ENCODE results near the gene NTNG1.

The NTNG1 gene

DNA sequence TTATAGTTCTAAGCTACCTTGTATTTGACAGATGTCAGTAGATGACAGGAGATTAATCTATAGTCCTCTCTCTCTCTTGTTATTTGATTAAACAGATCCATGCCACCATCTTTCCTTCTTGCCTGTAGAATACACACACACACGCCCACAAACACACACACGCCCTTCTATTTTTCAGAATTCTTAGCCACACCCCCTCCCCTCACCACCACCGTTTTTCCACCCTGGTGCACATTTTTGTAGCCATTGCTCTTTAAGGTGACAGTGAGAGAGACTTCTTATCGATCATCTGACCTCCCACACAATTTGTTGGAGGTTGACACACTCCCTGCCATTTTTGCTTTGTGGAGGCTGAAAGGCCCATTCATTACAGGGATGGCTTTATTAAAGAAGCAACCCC is 123.2 kb downstream of the NTNG1 start:
- no peak for DNase-seq

- DNase-seq, result no peak
These were observed 123.7 kb downstream of the NTNG1 start for GRCh38 chr1:107264561-107264960.

DNA sequence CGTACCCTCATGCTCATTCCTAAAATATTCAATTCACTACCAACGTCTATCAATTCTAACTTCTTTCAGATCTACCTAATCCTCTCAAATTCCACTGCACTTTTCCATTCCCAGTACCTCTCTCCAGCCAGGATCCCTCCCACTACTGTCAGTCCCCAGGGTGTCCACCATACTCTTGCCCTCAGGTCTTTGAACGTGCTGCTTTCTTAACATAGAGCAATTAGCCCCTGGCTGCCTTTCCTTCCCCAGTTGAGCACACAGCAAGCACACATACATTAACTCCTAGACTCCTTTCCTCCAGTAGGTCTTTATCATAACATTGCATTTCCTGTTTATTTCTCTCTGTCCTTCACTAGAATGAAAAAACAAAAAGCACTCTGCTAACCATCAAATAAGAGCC is 126.7 kb downstream of the NTNG1 start:
- no peak for DNase-seq

- DNase-seq, result no peak
These were observed 131.5 kb downstream of the NTNG1 start for GRCh38 chr1:107272321-107272720.

GRCh38 chr1:107273515-107273914 is 132.7 kb downstream of the NTNG1 start:
- no peak for DNase-seq

DNA sequence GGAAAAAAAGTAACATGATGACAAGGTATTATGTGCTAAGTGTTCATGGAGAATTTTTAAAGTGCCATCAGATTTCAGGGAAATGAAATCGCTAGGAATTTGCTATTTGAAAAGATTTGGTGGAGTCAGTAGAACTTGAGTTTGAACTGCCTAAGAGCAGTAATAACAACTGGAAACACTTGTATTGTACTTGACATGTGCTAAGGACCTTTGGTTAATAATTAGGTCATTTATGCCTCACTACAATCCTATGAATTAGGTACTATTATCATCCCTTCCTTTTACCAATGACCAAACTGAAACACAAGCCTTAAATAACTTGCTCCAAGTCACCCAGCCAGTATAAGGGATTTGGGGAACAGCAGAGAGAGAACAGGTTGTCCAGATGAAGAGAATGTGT is 133.4 kb downstream of the NTNG1 start:
- DNase-seq, result no peak

- DNase-seq, result no peak
These were observed 135.4 kb downstream of the NTNG1 start for GRCh38 chr1:107276247-107276646.

GRCh38 chr1:107277022-107277421 is 136.2 kb downstream of the NTNG1 start:
- no peak for DNase-seq

- DNase-seq, result no peak
These were observed 145.3 kb downstream of the NTNG1 start for GRCh38 chr1:107286125-107286524.

DNA sequence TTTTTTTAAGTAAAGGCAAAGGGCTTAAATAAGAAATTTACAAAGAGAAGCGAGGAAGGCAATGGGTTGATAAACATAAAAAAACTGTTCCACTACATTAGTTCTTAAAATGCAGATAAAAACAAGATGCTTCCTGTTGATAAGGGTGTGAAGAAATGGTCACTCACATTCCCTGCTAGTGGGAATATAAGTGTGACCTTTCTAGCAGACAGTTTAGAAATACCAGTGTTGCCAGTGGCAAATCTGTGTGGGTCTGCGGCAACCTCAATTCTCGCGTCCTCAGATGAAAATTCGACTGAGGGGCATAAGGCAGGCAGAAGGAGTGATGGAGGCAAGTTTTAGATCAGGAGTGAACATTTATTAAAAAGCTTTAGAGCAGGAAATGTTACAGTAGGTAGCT is 151.1 kb downstream of the NTNG1 start:
- no peak for DNase-seq

DNA sequence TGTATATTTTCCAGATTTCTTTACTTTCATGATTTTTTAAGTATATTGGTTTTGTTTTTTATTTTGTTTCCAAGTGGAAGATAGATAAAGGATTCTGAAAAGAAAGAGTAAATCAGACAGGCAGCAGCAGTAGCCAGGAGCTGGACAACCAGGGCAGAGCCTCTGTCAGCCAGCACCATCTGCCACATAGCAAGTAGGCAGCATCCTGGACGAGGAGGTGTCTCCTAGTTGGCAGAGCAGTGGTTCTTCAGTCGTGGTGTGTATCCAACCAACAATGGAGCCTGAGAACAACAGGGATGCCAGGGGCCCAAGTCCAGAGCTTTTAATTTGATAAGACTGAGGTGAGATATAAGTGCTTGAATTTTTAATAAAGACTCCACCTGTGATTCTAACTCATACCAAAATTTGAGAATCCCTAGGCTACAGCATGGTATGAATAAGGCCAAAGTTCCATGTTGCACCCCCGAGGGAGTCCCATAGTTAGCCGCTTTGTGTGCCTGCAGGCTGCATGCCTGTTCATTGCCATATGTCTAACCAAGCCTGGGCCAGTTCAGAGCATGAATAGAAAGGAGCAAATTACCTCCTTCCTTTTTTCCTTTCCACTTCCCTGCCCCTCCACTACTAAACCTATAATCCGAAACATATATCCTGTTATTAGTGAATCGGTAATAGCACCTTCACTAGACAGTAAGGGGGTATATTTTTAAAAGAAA is 153.2 kb downstream of the NTNG1 start:
- no peak for DNase-seq

- no peak for DNase-seq
These were observed 153.8 kb downstream of the NTNG1 start for GRCh38 chr1:107294686-107295085.

DNA sequence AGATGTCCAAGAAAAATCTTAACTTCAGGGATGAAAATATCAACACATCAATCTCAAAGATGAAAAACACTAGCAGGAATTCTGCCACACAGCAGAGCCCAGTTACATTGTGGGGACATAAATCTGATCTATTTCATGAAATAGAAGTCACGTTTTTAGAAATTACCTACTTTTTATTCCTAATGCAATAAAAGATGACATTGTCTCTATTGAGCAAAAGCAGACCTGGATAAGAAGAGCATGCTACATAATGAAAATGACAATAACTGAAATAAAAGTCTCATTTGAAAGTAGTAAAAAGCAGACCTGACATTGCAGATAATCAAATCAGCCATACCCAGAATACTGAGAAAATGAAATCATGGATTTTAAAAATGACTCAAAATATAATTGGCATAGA is 156.8 kb downstream of the NTNG1 start:
- no peak for DNase-seq

- no peak for DNase-seq
These were observed 157.7 kb downstream of the NTNG1 start for GRCh38 chr1:107298526-107298925.

DNA sequence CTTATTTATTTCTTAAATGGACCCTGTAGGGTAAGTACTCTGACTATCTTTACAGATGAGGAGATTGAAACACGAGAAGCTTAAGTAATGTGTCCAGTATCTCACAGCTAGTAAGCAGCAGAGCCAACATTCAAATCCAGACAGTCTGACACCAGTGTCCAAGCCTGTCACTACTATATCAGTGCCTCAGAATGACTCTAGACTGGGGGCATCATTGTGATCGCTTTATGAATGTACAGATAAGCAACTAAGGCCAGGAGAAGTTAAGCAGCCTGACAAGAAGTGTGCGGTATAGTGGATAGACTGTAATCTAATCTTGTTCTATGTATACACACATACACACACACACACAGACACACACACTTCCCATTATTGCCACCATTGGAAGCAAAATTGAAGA is 158.7 kb downstream of the NTNG1 start:
- DNase-seq, result no peak

DNA sequence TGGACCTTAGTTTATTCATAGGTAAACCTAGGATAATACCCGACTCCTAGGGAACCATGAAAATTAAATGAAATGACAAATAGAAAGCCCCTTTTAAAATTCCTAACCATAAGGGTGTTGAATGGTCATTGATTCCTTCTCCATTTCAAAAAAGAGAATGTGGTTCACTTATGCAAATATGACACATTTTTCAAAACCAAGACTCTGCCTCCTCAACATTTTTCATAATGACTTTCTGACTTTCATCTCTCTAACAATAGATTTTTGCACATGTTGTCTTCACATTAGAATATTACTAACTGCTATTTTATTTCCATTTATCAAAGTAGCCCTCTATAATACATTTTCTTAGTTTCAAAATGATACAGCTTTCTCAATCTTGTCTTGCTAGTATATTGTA is 169.1 kb downstream of the NTNG1 start:
- DNase-seq, result no peak

DNA sequence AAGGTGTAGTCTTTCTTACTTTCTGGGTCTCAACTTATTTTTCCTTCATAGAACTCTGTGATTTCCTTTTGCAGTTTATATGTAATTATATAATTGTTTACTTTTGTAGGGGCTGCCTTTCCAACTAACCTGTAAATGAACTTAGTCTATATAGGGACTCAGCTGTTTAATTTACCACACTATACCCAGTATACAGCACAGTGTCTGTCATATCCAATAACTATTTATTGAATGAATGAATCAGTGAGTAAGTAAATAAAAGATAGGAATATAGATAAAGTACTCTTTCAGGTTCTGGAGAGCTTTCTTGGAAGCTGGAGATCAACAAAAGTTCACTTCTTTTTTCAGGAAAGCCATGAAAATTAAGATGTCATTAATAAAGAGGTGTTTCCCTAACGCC is 174.8 kb downstream of the NTNG1 start:
- no peak for DNase-seq

DNA sequence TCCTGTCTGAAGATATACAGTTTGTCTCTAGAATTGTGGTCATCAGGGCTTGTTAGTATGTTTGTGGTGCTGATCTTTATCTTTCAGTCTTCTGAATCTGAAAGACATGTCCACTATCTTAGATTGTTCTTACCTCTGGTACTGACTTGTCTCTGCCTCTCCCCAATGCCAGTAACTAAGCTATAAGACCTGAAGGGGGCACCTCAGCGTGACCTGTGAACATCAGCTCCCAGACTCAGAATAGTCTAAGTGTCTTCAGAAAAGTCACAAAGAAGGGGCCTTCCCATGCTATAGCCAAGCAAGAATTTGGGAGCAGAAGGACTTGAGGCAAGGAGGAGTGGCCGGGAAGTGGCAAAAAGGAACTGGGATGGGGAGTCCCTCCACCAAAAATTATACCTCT is 178.1 kb downstream of the NTNG1 start:
- DNase-seq, result no peak

DNA sequence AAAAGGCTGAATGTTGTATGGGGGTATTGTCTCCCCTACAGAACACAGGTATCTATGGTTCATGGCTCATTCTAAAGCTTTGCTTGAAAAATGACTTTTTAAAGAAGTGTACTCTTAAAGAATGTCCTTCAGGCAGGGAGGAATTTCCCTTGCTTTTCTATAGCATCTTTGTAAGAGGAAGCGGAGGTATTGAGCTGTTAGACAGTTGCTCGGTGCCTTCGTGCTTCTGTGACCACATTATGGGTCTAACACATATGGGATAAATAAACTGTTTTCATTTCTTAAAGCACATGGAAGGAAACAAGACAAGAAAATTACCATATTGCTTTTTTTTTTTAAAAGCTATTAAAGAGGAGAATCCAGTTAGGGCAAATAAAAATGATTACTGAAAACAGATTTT is 182.9 kb downstream of the NTNG1 start:
- DNase-seq, result no peak

GRCh38 chr1:107326824-107327445 is 186.1 kb downstream of the NTNG1 start:
- no peak for DNase-seq

DNA sequence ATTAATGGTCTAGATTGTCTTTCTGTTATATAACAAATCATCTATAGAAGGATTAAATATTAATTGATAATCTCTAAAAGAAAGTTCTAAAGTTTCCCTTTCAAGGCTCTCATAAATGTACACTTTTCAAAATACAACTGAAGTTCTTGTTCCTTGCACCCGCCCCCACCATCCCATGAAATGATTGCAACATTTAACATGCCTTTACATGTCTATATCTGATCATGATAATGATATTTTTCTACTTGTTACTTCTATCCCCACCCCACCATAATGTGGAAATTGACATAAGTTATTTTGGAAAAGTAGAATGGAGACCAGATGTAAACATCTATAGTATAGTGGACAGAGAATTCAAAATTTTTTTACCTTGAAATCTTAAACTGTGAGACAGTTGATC is 186.6 kb downstream of the NTNG1 start:
- no peak for DNase-seq

- DNase-seq, result no peak
These were observed 187.2 kb downstream of the NTNG1 start for GRCh38 chr1:107328087-107328486.

- no peak for DNase-seq
These were observed 198.9 kb downstream of the NTNG1 start for GRCh38 chr1:107339775-107340174.

DNA sequence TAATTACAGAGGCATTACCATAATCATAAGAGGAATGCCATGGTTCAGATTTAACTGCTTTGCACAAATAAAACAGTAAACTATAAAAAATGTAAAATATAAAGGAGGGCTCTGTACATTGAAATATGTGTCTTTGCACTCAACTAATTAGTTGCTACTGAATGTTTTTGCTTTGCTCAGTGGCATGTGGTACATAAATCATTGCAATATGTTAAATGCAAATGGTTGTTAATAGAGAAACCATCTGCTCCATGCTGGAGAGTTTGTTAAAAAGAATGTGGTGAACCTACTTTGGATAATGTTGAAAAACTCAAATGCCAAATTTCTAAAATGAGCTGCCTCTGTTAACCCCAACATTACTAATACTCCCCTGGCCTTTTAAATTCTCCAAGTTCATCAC is 201.5 kb downstream of the NTNG1 start:
- DNase-seq, result no peak

DNA sequence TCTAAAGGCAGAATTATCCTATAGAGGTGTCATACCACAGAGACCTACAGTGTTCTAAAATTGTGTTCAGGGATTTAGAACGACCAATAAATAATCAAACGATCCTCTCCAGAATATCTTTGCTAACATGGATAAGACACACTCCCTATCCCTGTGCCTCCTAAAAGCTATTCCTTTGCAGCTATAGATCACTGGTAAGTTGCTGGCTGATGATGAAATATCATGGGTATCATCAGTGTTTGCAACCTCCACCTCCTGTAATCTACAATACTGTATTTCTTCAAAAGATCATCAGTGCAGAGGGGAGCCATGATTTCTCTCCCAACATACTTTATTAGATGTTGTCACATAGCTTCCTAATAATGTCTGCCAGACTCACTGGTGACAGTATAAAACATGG is 201.9 kb downstream of the NTNG1 start:
- DNase-seq, result no peak
